Endodermal cell (in vitro differentiated cells): Measurements from ENCODE around the gene RIPOR2. TPM values are rescaled to one million over a fixed set of nuclear protein-coding genes. Genes with fewer than 3 reads are reported as not detected.

Source experiments
- DNase-seq: peaks from one replicate; pipeline ENCODE4 v3.0.0-alpha.2; 2017
- H3K27ac ChIP-seq: 2 replicates; pipeline ENCODE4 v1.5.1; 2013; ENCODE audit warnings: mild to moderate bottlenecking, low read depth, low read length, moderate library complexity
- H3K27me3 ChIP-seq: 2 replicates; pipeline ENCODE4 v1.6.1; 2013; ENCODE audit warnings: mild to moderate bottlenecking, low read length, moderate library complexity; ENCODE audit not compliant: insufficient read depth, control insufficient read depth, poor library complexity, severe bottlenecking
- H3K36me3 ChIP-seq: 2 replicates; pipeline ENCODE4 v1.7.0; 2013; ENCODE audit warnings: mild to moderate bottlenecking, low read length, moderate library complexity; ENCODE audit not compliant: control insufficient read depth, insufficient read depth
- H3K4me1 ChIP-seq: one replicate; pipeline ENCODE4 v1.7.0; 2013; ENCODE audit warnings: low read length; ENCODE audit not compliant: control insufficient read depth, insufficient read depth
- H3K4me3 ChIP-seq: 2 replicates; pipeline ENCODE4 v1.5.1; 2013; ENCODE audit warnings: mild to moderate bottlenecking, low read length, moderate library complexity
- H3K9ac ChIP-seq: 2 replicates; pipeline ENCODE4 v1.6.1; 2013; ENCODE audit warnings: mild to moderate bottlenecking, low read length, moderate library complexity; ENCODE audit not compliant: poor library complexity, severe bottlenecking; ENCODE audit errors: extremely low read depth
- H3K9me3 ChIP-seq: 2 replicates; pipeline ENCODE4 v1.6.1; 2013; ENCODE audit warnings: mild to moderate bottlenecking, low read length, moderate library complexity; ENCODE audit not compliant: control insufficient read depth
- H3K27ac Mint-ChIP-seq: 2 replicates; pipeline ENCODE4 v1.8.0; 2020; ENCODE audit warnings: mixed read lengths
- H3K27me3 Mint-ChIP-seq: 2 replicates; pipeline ENCODE4 v1.8.0; 2021; ENCODE audit warnings: mild to moderate bottlenecking, mixed read lengths; ENCODE audit not compliant: insufficient read depth
- H3K36me3 Mint-ChIP-seq: 2 replicates; pipeline ENCODE4 v1.8.0; 2020; ENCODE audit warnings: low read depth, mixed read lengths
- H3K4me1 Mint-ChIP-seq: 2 replicates; pipeline ENCODE4 v1.8.0; 2020; ENCODE audit warnings: mixed read lengths
- H3K4me3 Mint-ChIP-seq: 2 replicates; pipeline ENCODE4 v1.8.0; 2020; ENCODE audit warnings: mild to moderate bottlenecking, moderate library complexity, mixed read lengths
- H3K9me3 Mint-ChIP-seq: 2 replicates; pipeline ENCODE4 v1.8.0; 2020; ENCODE audit warnings: mild to moderate bottlenecking, mixed read lengths
- WGBS, 2 experiments: methylation state at CpG; one replicate each; pipeline versions ENCODE4 v1.1.5 to v1.1.7; 2013; ENCODE audit warnings: missing lambda C conversion rate in 2 of 2, mixed read lengths in 1 of 2; ENCODE audit not compliant: insufficient coverage in 1 of 2, insufficient read length in 1 of 2; 5-methylcytosine and 5-hydroxymethylcytosine counted together
- total RNA-seq, 2 donors: library from RNA; stranded (reverse); fragmentation: NEBNext Ultra II Directional in 1 of 2; extraction: Animal tissue kit (Norgen Biotek cat#: 25700) in 1 of 2; gene quantifications; 2 replicates in 1 of 2; 3 replicates in 1 of 2; pipeline ENCODE4 v1.2.1, GENCODE V29; 2021
- TF ChIP-seq, protein P1 (sequence below): fragments of 200-600 bp; sonication (generic); conservative IDR thresholded peaks from 2 replicates; pipeline ENCODE4 v1.5.0; 2021; ENCODE audit warnings: antibody characterized with exemption, mild to moderate bottlenecking

Gene RIPOR2
- total RNA-seq, 2 donors from 2014 or later, result 9.3 to 10.4 TPM

DNA sequence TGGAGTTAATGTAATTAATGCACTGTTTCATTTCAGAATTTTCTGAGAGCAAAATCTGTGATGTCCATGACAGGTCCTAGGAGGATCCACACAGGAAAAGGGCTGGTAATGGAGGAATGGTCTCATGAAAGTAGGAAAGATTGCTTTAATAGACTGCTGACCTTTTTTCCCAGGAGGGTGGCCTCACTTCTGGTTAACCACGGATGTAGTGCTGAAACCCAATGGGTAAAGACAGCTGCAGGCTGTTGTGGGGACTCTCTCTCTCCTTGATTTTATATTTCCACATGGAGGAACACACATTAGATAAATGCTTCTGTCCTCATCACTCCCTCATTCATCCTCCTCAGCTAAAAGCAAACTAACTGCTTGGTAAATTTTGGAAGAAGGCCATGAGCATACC is 23.6 kb upstream of the RIPOR2 start:
- WGBS, 2 experiments, result 93% methylated on average over 1 of the region's 1 CpG; no CpG with 5 or more reads in 1 of the 2 experiments
- DNase-seq, result no peak
- no peaks in the 10 kb centered on the region for H3K4me1 ChIP-seq
- H3K4me3 ChIP-seq, result no peak overlapping the region
- Mint-ChIP-seq H3K27ac (no peak overlapping the region), H3K27me3 (no peaks in the 10 kb centered on the region), H3K4me3 (no peak overlapping the region), H3K9me3 (peaks cover 6% of the 10 kb centered on the region), H3K36me3 (no peaks in the 10 kb centered on the region), H3K4me1 (no peaks in the 10 kb centered on the region)
- TF ChIP-seq, protein P1, sequence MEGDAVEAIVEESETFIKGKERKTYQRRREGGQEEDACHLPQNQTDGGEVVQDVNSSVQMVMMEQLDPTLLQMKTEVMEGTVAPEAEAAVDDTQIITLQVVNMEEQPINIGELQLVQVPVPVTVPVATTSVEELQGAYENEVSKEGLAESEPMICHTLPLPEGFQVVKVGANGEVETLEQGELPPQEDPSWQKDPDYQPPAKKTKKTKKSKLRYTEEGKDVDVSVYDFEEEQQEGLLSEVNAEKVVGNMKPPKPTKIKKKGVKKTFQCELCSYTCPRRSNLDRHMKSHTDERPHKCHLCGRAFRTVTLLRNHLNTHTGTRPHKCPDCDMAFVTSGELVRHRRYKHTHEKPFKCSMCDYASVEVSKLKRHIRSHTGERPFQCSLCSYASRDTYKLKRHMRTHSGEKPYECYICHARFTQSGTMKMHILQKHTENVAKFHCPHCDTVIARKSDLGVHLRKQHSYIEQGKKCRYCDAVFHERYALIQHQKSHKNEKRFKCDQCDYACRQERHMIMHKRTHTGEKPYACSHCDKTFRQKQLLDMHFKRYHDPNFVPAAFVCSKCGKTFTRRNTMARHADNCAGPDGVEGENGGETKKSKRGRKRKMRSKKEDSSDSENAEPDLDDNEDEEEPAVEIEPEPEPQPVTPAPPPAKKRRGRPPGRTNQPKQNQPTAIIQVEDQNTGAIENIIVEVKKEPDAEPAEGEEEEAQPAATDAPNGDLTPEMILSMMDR, result no peak
- H3K27ac ChIP-seq, result no peak overlapping the region
- H3K9me3 ChIP-seq, result no peaks in the 10 kb centered on the region
- H3K36me3 ChIP-seq, result no peaks in the 10 kb centered on the region
- H3K9ac ChIP-seq, result no peak overlapping the region
- no peaks in the 10 kb centered on the region for H3K27me3 ChIP-seq

DNA sequence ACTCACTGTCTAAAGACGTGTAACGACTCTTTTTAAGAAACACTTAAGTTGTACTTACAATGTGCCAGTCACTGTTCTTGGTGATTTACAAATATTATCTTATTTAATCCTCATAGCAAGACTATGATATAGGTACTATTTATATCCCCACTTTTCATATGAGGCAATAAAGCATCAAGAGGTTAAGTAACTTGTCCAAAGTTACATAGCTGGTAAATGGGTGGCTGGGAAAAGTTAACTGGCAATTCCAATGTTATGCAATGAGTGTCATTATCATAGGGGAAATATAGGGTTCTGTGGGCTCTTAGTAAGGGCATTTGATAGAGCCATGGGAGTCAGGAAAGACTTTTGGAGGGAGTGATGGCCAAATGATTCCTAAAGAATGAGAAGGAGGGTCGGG is 21.4 kb upstream of the RIPOR2 start:
- Histone ChIP-seq H3K27ac (no peak overlapping the region), H3K9me3 (no peaks in the 10 kb centered on the region), H3K4me1 (no peaks in the 10 kb centered on the region), H3K36me3 (no peaks in the 10 kb centered on the region), H3K4me3 (no peak overlapping the region), H3K9ac (no peak overlapping the region), H3K27me3 (no peaks in the 10 kb centered on the region)
- H3K9me3 Mint-ChIP-seq, result peaks cover 6% of the 10 kb centered on the region
- no peak for DNase-seq
- TF ChIP-seq, protein P1, result no peak
- no peak overlapping the region for H3K27ac Mint-ChIP-seq
- no peaks in the 10 kb centered on the region for H3K4me1 Mint-ChIP-seq
- no peaks in the 10 kb centered on the region for H3K27me3 Mint-ChIP-seq
- 97% methylated on average over 3 of the region's 3 CpGs; no CpG with 5 or more reads in 1 of the 2 experiments for WGBS, 2 experiments
- H3K4me3 Mint-ChIP-seq, result no peak overlapping the region
- no peaks in the 10 kb centered on the region for H3K36me3 Mint-ChIP-seq

GRCh38 chr6:24953726-24954125 is 18.0 kb upstream of the RIPOR2 start:
- Mint-ChIP-seq H3K9me3 (no peaks in the 10 kb centered on the region), H3K4me1 (no peaks in the 10 kb centered on the region), H3K4me3 (no peak overlapping the region), H3K36me3 (no peaks in the 10 kb centered on the region), H3K27ac (no peak overlapping the region), H3K27me3 (peaks cover 2% of the 10 kb centered on the region)
- no peak overlapping the region for H3K27ac ChIP-seq
- no peak for DNase-seq
- H3K4me3 ChIP-seq, result no peak overlapping the region
- H3K9ac ChIP-seq, result no peak overlapping the region
- H3K36me3 ChIP-seq, result no peaks in the 10 kb centered on the region
- no peaks in the 10 kb centered on the region for H3K4me1 ChIP-seq
- 88 to 94% methylated on average over 3 of the region's 3 CpGs for WGBS, 2 experiments
- TF ChIP-seq, protein P1, result no peak
- no peaks in the 10 kb centered on the region for H3K9me3 ChIP-seq
- H3K27me3 ChIP-seq, result no peaks in the 10 kb centered on the region
